ENCODE results near the gene FAM107B. TPM values are rescaled to one million over a fixed set of nuclear protein-coding genes. Genes with fewer than 3 reads are reported as not detected.

The FAM107B gene
- total and polyA plus RNA-seq, 2 of the 4 experiments (the other 2 are of a cell fraction), result 26.4 to 27.1 TPM

DNA sequence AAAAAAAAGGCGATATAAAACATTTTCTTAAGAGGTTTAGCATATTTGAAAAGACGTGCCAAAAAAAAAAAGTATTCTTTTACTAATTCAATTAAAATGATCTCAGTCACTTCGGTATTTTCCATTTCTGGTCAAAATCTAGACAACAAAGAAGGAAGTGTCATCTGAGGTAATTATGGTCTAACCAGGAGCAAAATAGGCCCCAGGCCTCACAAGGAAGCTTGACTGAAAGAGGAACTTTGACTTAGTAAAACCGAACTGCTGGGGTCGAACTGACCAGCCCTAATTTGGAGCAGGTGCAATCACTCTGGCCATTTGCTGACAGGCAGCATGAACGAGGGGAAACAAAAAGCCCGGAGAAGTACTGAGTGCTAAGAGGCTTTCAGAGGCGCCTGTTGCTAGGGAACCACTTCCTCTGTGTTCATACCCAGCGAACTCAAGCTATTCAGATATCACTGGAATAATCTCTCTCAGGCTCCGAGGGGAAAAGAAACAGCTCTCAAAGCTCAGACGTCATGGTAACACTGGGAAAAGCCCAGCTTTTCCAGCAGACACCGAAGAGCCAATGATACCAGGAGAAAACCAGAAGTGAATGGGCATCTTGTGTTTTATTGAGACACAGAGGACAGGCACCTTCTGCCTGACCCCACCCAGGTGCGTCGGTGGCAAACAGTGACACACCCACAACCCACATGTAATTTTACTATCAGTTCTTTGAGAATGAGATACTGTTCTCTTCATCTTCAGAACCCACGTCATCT lies 126.5 kb downstream of the FAM107B start (continued):
- TF ChIP-seq, protein P1, sequence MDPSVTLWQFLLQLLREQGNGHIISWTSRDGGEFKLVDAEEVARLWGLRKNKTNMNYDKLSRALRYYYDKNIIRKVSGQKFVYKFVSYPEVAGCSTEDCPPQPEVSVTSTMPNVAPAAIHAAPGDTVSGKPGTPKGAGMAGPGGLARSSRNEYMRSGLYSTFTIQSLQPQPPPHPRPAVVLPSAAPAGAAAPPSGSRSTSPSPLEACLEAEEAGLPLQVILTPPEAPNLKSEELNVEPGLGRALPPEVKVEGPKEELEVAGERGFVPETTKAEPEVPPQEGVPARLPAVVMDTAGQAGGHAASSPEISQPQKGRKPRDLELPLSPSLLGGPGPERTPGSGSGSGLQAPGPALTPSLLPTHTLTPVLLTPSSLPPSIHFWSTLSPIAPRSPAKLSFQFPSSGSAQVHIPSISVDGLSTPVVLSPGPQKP (IDR thresholded peaks at IDR 0.05; ENCODE audit: borderline replicate concordance, low read depth, low read length), result no peak
- TF ChIP-seq CHD1 (IDR thresholded peaks at IDR 0.05; ENCODE audit: low read depth, low read length), result no peak

DNA sequence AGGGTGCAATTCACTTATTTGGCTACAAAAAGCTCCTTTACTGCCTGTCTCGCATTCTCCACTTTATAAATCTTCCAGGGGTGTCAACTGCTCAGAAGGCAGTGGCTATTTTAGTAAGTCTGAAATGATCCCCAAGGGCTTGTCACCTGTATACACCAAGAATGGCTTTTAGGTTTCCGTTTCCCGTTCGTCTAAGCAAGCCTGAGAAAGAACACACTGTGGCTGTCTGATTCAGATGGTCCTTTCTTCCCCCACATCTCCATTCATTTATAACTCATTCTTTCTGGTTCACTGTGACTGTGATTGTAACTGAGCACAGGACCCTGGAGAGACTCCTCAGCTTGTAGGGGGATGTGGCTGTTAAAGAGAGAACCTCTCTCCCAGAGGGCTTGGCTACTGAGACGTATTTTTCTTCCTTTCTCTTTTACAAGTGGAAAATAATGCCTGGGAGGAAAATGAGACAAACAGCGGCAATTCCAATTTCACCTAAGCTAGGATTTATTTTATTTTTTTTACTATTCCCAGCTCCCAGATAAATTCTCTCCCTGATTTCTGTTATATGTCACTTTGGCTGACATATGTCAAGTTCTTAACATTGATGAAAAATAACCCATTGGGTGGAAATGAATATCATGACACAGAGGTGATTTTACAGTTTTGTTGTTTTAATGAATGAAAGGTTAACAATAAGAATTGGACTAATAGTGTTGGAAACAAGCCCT lies 129.3 kb downstream of the FAM107B start:
- no peak overlapping the region for H4K91ac ChIP-seq (ENCODE audit: insufficient read depth, low read depth, low read length)
- peaks cover 4% of the 10 kb centered on the region; the same call in 1 of the 2 replicates for H3K9me3 ChIP-seq (ENCODE audit: control insufficient read depth, insufficient read depth, low read length)
- H3K23ac ChIP-seq (ENCODE audit: low read depth, low read length), result no peak overlapping the region
- WGBS, 2 experiments (ENCODE audit: extremely low coverage in 2 of 2, insufficient read length in 1 of 2), result no CpG with 5 or more reads among the region's 6 CpGs
- no peaks in the 10 kb centered on the region for H4K20me1 ChIP-seq (ENCODE audit: insufficient read depth, low read length)
- POLR2A ChIA-PET (ENCODE audit: unreplicated experiment), result no interaction called here
- H2BK15ac ChIP-seq (ENCODE audit: low read depth, low read length), result no peak overlapping the region
- no peak overlapping the region for H3K4ac ChIP-seq (ENCODE audit: low read depth, low read length)
- H3K27ac ChIP-seq (ENCODE audit: insufficient read depth, low read length), result no peak overlapping the region
- H4K8ac ChIP-seq (ENCODE audit: low read depth in 2 of 2, low read length in 2 of 2), result no peak overlapping the region
- 0 out of 2 replicates have a peak, but pooled peaks cover 3% of the 10 kb centered on the region for H3K9me1 ChIP-seq (ENCODE audit: insufficient read depth, low read length)
- peaks cover 32% of the 10 kb centered on the region for H3K27me3 ChIP-seq (ENCODE audit: control insufficient read depth, insufficient read depth, low read length)
- dilution Hi-C loops (cut with HindIII; ENCODE audit: low sequenced_read_pairs, unreplicated experiment), result no loop called here
- H2AK9ac ChIP-seq (replicated peaks; ENCODE audit: low read depth, low read length, poor library complexity), result no peak overlapping the region
- H3K56ac ChIP-seq (ENCODE audit: extremely low read depth, insufficient read depth, low read length), result no peak overlapping the region
- no peaks in the 10 kb centered on the region for H3K79me1 ChIP-seq (ENCODE audit: low read depth in 1 of 2, low read length in 2 of 2)
- no peak overlapping the region for H4K5ac ChIP-seq (ENCODE audit: low read depth, low read length)
- H3K4me3 ChIP-seq (ENCODE audit: insufficient read depth, low read depth, low read length), result no peak overlapping the region
- CTCF ChIA-PET, result no interaction called here
- peaks cover 5% of the 10 kb centered on the region for H3K4me1 ChIP-seq (ENCODE audit: control insufficient read depth, insufficient read depth, low read length)
- H3K14ac ChIP-seq (replicated peaks; ENCODE audit: low read depth, low read length), result no peak overlapping the region
- intact Hi-C loops (cut with micrococcal nuclease), result no loop called here
- ATAC-seq (ENCODE audit: low read depth) (no peak), DNase-seq (no peak)
- H3K18ac ChIP-seq (ENCODE audit: low read depth, low read length), result no peak overlapping the region
- H2BK5ac ChIP-seq (ENCODE audit: low read depth, low read length, poor library complexity, severe bottlenecking), result no peak overlapping the region
- H2BK120ac ChIP-seq (ENCODE audit: low read depth, low read length), result no peak overlapping the region
- no peak overlapping the region for H2BK20ac ChIP-seq (ENCODE audit: low read depth, low read length)
- H2AK5ac ChIP-seq (ENCODE audit: low read depth, low read length), result no peak overlapping the region
- no peaks in the 10 kb centered on the region for H3K36me3 ChIP-seq (ENCODE audit: control insufficient read depth, insufficient read depth, low read length)
- in situ Hi-C loops (cut with MboI; ENCODE audit: low sequenced_read_pairs), result no loop called here
- H3K4me2 ChIP-seq (ENCODE audit: low read depth, low read length), result no peak overlapping the region
- no peak overlapping the region for H3K9ac ChIP-seq (ENCODE audit: low read depth, low read length)
- no TSS peak for BruUV-seq (replicated peaks)
- H2AFZ ChIP-seq (replicated peaks; ENCODE audit: low read length, poor library complexity), result no peak overlapping the region
- TF ChIP-seq, protein P1 (IDR thresholded peaks at IDR 0.05; ENCODE audit: borderline replicate concordance, low read depth, low read length), result no peak
- TF ChIP-seq RAD21 (IDR thresholded peaks at IDR 0.05; ENCODE audit: low read length), result no peak
- TF ChIP-seq RCOR1 (IDR thresholded peaks at IDR 0.05; ENCODE audit: insufficient replicate concordance, low read length), result no peak
- TF ChIP-seq POLR2A (IDR thresholded peaks at IDR 0.05; ENCODE audit: low read depth, low read length), result no peak
- TF ChIP-seq, protein P2, sequence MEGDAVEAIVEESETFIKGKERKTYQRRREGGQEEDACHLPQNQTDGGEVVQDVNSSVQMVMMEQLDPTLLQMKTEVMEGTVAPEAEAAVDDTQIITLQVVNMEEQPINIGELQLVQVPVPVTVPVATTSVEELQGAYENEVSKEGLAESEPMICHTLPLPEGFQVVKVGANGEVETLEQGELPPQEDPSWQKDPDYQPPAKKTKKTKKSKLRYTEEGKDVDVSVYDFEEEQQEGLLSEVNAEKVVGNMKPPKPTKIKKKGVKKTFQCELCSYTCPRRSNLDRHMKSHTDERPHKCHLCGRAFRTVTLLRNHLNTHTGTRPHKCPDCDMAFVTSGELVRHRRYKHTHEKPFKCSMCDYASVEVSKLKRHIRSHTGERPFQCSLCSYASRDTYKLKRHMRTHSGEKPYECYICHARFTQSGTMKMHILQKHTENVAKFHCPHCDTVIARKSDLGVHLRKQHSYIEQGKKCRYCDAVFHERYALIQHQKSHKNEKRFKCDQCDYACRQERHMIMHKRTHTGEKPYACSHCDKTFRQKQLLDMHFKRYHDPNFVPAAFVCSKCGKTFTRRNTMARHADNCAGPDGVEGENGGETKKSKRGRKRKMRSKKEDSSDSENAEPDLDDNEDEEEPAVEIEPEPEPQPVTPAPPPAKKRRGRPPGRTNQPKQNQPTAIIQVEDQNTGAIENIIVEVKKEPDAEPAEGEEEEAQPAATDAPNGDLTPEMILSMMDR (conservative IDR thresholded peaks at IDR 0.05; ENCODE audit: low read depth, low read length), result no peak
- TF ChIP-seq NFE2L2 (IDR thresholded peaks at IDR 0.05; ENCODE audit: low read depth, low read length), result no peak
- no peak for TF ChIP-seq BHLHE40 (IDR thresholded peaks at IDR 0.05; ENCODE audit: low read depth, low read length)
- TF ChIP-seq CHD1 (IDR thresholded peaks at IDR 0.05; ENCODE audit: low read depth, low read length), result no peak

All from IMR-90 (cell line).